Activated naive CD4-positive, alpha-beta T cell treated with anti-CD3 and anti-CD28 coated beads, Interleukin-2, amount 10 ng/mL, durations not matched to agents 7 days and 5 days (primary cell): ENCODE measurements around the gene CEMIP2.

Experiments
- CTCF ChIA-PET: fragments of 350-600 bp; sonication (Branson Sonifier 250); formaldehyde crosslinking; loops from one replicate; lab custom pipeline; 2021; ENCODE audit warnings: antibody characterized with exemption; lab: Charles Lee
- DNase-seq: peaks from one replicate; pipeline ENCODE4 v3.0.0-alpha.2; 2020
- H3K27ac Mint-ChIP-seq: one replicate; pipeline ENCODE4 v1.8.0; 2021; ENCODE audit warnings: mild to moderate bottlenecking, moderate library complexity, mixed read lengths
- H3K27me3 Mint-ChIP-seq: one replicate; pipeline ENCODE4 v1.8.0; 2021; ENCODE audit warnings: mild to moderate bottlenecking, mixed read lengths
- H3K36me3 Mint-ChIP-seq: one replicate; pipeline ENCODE4 v1.8.0; 2021; ENCODE audit warnings: mixed read lengths
- H3K4me1 Mint-ChIP-seq: one replicate; pipeline ENCODE4 v1.8.0; 2021; ENCODE audit warnings: mixed read lengths
- H3K4me3 Mint-ChIP-seq: one replicate; pipeline ENCODE4 v1.8.0; 2021; ENCODE audit warnings: mild to moderate bottlenecking, moderate library complexity, mixed read lengths
- H3K9me3 Mint-ChIP-seq: one replicate; pipeline ENCODE4 v1.8.0; 2021; ENCODE audit warnings: mixed read lengths

CEMIP2 gene

DNA sequence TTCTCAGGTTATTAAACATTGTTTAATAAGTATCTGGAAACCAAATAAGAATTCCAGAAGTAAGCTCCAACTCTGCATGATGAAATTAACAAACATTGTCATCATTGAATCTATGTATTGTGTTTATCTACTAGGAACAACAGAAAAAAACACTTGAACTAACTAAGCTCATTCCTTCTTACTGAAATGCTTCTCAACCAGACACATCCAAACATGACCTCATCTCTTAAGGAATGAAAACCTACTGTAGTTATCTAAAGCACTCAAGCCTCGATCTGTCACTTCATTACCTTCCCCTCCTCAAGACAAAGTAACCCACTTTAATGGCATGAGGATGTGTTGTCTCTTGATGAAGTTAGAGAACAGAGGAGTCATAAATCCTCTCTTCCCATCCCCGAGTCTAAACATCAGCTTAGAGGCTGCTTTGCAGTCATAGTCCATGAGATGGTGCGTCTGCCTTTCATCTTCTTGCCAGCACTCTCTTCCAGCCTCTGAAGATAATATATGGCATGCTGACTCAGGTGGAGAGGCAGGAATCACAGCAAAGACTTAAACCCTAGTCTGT is 86.5 kb downstream of the CEMIP2 start:
- Mint-ChIP-seq H3K27ac (no peak overlapping the region), H3K36me3 (peaks cover 70% of the 10 kb centered on the region)
- CTCF ChIA-PET: interaction anchor here (2.3 kb wide), 1 partner anchor 35 kb away, joined by 8 read pairs; no protein-coding TSS in a partner anchor

DNA sequence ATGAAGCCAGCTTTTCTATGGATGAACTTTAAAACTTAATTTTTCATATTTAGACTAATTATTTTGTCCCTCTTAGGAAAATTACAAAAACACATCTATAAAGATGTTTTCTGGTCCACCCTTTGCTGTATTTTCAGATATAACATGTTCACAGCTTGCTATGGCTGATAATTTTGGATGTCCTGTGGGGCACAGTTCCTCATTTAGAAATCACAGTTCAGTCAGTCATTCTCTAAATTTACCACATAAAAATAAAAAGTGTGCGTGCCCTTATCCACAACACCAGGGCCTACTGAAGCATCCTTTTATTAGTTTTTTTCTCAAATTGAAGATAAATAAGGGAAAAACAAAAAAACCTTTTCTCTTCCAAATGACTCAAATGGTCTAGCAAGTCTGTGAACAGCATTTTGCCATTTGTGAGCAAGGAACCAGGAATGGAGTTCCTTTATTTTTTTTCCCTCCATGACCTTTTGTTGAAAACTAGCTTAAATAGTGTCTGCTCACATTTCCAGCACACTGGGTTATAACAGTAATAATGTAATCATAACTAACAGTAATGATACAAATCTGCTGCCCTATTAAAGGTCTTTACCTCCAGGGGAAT is 87.1 kb downstream of the CEMIP2 start:
- Mint-ChIP-seq H3K36me3 (peaks cover 73% of the 10 kb centered on the region), H3K27me3 (no peaks in the 10 kb centered on the region), H3K9me3 (peaks cover 3% of the 10 kb centered on the region), H3K4me3 (no peak overlapping the region), H3K27ac (no peak overlapping the region), H3K4me1 (peaks cover 50% of the 10 kb centered on the region)
- no peak for DNase-seq
- CTCF ChIA-PET: interaction anchor here (2.3 kb wide), 1 partner anchor 36 kb away, joined by 8 read pairs; no protein-coding TSS in a partner anchor

More for the DNA sequence above, 86.5 kb downstream of the CEMIP2 start:
- Mint-ChIP-seq H3K4me1 (peaks cover 54% of the 10 kb centered on the region), H3K9me3 (peaks cover 3% of the 10 kb centered on the region), H3K27me3 (no peaks in the 10 kb centered on the region), H3K4me3 (no peak overlapping the region)
- DNase-seq: no peak

DNA sequence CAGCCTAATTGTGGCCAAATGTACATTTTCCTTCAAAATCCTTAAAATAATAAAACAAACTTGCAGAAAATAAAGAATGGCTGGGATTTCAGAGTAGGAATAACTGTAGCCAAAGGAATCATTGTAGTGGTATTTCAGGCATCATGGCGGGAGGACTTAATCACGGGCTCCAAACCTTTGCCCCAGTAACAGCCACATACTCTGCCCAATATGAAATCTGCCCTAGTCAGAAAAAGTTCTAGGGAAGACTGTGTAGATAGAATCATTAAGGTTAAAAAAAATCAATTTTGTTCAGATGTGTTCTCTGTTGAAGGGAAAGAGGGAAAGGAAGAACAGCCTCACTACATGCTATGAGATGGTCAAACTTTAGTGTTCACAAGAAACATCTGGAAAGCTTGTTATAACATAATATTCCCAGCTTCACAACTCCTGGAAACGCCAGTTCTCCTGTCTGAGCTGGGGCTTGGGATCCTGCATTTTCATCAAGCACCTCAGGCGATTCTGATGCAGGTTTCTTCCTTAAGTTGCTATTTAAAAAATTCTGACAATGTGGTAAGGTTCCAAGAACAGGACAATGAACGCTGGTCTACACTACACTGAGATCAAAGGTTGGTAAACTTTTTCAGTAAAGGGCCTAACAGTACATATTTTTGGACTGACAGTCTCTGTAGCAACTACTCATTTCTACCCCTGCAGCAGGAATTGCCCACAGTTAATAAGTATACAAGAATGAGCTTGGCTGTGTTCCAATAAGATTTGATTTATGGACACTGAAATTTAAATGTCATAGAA is 87.9 kb downstream of the CEMIP2 start:
- Mint-ChIP-seq H3K27ac (no peak overlapping the region), H3K27me3 (no peaks in the 10 kb centered on the region), H3K9me3 (no peaks in the 10 kb centered on the region), H3K36me3 (peaks cover 66% of the 10 kb centered on the region), H3K4me1 (peaks cover 42% of the 10 kb centered on the region), H3K4me3 (no peak overlapping the region)
- CTCF ChIA-PET: interaction anchor here (2.3 kb wide), 1 partner anchor 36 kb away, joined by 8 read pairs; no protein-coding TSS in a partner anchor
- DNase-seq: no peak

DNA sequence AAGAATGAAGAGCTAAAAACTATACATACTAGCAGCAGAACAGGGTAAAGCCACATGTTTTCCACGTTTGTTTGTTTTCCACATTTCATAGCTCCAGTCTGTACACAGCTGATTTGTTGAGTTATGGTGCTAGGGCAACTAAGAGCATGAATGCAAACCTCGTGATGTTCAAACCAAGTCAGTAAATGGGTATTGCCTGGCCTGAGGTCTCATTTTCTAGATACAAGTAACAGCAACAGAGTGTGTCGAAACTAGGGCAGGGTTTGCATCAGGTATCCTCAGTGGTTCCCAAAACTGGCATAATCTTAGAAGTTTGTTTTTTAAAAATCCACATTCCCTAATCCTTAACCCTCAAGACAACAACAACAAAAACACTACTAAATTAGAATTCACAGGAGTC is 89.3 kb downstream of the CEMIP2 start:
- Mint-ChIP-seq H3K9me3 (no peaks in the 10 kb centered on the region), H3K27me3 (no peaks in the 10 kb centered on the region), H3K4me3 (no peak overlapping the region), H3K36me3 (peaks cover 61% of the 10 kb centered on the region), H3K27ac (no peak overlapping the region), H3K4me1 (peaks cover 28% of the 10 kb centered on the region)
- no peak for DNase-seq
- CTCF ChIA-PET: interaction anchor here (0.8 to 1.0 kb wide), 2 partner anchors 31 to 37 kb away, joined by 3 read pairs; no protein-coding TSS in a partner anchor

DNA sequence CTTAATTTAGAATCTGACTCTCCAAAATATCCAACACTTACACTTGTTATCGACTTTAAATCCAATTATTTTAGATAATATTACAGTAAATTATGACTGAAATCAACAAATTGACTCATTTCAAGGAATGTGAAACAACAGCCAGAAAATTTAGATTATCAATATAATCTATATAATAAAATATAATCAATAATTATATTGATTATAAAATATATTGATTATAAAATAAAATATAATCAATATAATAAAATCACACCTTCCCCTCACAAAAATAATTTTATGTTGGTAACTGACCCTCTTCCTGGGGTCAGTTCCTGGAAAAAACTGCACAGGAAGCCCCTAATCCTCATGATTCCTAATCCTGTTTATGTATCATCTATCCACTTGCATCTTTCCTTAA is 91.1 kb downstream of the CEMIP2 start:
- CTCF ChIA-PET: no interaction called here
- H3K27ac Mint-ChIP-seq: no peak overlapping the region
- DNase-seq: no peak

DNA sequence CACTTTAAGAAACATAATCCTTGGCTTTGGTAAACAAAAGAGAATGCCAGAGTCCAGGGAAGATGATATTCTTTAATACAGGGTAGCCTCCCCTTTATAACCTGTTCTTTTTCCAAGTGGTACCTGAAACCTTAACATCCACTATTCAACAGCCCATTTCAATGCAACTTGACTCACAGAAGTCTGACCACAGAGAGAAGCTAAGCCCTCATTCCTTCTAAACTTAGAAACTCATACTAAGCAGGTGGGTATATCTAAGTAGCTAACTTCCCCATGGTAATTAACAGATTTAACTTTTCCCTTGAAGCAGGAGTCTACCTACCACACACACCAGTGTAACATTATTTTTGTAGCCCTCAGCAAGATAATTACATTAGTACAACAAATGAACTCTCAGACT is 91.9 kb downstream of the CEMIP2 start:
- no peak overlapping the region for H3K4me3 Mint-ChIP-seq
- H3K9me3 Mint-ChIP-seq: no peaks in the 10 kb centered on the region
- no peak for DNase-seq
- H3K27me3 Mint-ChIP-seq: peaks cover 4% of the 10 kb centered on the region
- peaks cover 39% of the 10 kb centered on the region for H3K36me3 Mint-ChIP-seq
- H3K4me1 Mint-ChIP-seq: peaks cover 16% of the 10 kb centered on the region
- H3K27ac Mint-ChIP-seq: no peak overlapping the region
- CTCF ChIA-PET: no interaction called here

More for the DNA sequence above, 91.1 kb downstream of the CEMIP2 start:
- Mint-ChIP-seq H3K9me3 (no peaks in the 10 kb centered on the region), H3K4me1 (peaks cover 21% of the 10 kb centered on the region), H3K27me3 (no peaks in the 10 kb centered on the region), H3K4me3 (no peak overlapping the region), H3K36me3 (peaks cover 46% of the 10 kb centered on the region)

DNA sequence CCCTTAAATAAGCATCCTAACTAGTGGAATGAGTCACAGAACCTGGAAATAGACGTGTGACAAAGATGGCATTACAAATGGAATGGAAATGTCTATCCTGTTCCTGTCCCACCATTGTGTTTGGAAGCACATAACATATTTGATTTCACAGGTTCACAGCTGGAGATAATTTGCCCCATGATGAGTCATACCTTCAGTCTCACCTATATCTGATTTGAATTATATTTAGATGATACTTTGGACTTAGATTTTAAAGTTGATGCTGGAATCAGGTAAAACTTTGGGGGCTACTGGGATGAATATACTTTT is 92.5 kb downstream of the CEMIP2 start:
- CTCF ChIA-PET: interaction anchor here (0.6 kb wide), 1 partner anchor 95 kb away, joined by 3 read pairs; no protein-coding TSS in a partner anchor
- Mint-ChIP-seq H3K27me3 (peaks cover 4% of the 10 kb centered on the region), H3K36me3 (peaks cover 39% of the 10 kb centered on the region), H3K4me3 (no peak overlapping the region), H3K4me1 (peaks cover 16% of the 10 kb centered on the region), H3K9me3 (no peaks in the 10 kb centered on the region), H3K27ac (no peak overlapping the region)
- no peak for DNase-seq

DNA sequence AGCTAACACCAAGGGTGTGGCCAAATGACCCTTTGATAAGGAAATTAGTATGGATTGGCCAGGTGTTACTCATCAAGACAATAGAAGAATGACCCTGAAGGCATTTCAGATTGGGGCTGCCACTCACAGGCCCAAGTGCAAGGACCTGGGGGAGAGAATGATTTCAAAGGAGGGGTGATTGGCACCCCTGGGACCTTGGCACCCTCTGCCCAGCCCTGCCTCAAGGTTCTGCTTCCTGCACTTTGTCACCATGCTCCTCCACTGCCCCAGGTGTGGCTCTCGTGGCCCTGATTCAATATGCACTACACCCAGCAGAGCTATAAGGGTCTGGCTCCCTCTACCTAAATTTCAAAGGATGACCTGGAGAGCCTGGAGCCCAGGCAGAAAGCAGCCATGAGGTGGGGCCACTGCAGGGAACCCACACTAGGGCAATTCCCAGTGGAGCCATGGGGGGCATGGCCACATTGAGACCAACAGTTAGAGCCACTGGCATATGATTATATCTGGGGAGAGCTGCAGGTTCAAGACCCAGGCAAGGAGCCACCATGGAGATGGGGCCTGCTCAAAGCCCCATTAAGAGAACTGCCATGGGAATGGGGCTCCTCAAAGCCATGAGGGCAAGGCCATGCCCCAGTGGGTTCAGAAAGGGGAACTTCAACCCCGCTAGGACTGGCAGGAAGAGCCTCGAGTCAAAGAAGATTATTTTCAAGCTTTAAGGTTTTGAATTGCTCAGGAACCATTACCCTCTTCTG is 93.0 kb downstream of the CEMIP2 start:
- Mint-ChIP-seq H3K4me1 (peaks cover 15% of the 10 kb centered on the region), H3K27ac (no peak overlapping the region), H3K27me3 (peaks cover 6% of the 10 kb centered on the region), H3K9me3 (no peaks in the 10 kb centered on the region), H3K4me3 (no peak overlapping the region), H3K36me3 (peaks cover 38% of the 10 kb centered on the region)
- no peak for DNase-seq
- CTCF ChIA-PET: interaction anchor here (0.6 kb wide), 1 partner anchor 96 kb away, joined by 3 read pairs; no protein-coding TSS in a partner anchor

DNA sequence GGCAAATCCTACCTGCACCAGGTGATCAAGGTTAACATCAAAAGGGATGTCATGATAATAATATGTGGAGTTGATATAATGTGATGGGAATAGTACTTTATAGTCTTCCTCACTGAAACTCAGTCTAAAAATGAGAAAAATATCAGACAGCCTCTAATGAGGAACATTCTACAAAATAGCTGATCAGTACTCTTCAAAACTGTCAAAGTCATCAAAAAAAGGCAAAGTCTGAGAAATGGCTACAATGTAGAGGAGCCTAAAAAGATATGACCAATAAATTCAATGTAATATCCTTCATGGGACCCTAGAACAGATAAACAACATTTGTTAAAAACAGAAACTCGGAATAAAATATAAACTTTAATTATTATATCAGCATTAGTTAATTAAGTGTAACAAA is 95.7 kb downstream of the CEMIP2 start:
- Mint-ChIP-seq H3K27me3 (peaks cover 23% of the 10 kb centered on the region), H3K4me3 (no peak overlapping the region), H3K9me3 (no peaks in the 10 kb centered on the region), H3K27ac (no peak overlapping the region), H3K4me1 (no peaks in the 10 kb centered on the region), H3K36me3 (peaks cover 17% of the 10 kb centered on the region)
- CTCF ChIA-PET: interaction anchor here (0.6 to 1.0 kb wide), 2 partner anchors 25 to 78 kb away, joined by 3 read pairs; no protein-coding TSS in a partner anchor
- no peak for DNase-seq

DNA sequence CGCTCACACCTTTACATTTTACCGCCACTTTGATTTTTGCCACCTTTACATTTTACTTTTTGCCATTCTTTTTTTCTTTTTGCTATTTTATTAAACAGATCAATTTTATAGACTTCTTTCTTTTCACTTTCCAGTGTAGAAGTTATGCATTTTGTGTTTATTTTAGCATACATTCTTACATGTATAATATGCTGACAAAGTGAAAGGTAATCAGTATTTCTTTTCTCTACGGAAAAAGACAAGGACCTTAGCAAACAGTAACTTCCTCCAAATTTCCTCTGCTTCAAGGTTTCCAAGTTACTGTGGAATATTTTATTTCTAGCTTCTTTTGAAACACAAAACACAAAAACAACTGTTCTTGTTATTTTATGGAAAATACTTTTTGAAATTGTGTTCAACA is 97.0 kb downstream of the CEMIP2 start:
- CTCF ChIA-PET: no interaction called here
- no peak for DNase-seq
- Mint-ChIP-seq H3K36me3 (peaks cover 8% of the 10 kb centered on the region), H3K27me3 (peaks cover 23% of the 10 kb centered on the region), H3K9me3 (no peaks in the 10 kb centered on the region), H3K4me3 (no peak overlapping the region), H3K4me1 (no peaks in the 10 kb centered on the region), H3K27ac (no peak overlapping the region)

DNA sequence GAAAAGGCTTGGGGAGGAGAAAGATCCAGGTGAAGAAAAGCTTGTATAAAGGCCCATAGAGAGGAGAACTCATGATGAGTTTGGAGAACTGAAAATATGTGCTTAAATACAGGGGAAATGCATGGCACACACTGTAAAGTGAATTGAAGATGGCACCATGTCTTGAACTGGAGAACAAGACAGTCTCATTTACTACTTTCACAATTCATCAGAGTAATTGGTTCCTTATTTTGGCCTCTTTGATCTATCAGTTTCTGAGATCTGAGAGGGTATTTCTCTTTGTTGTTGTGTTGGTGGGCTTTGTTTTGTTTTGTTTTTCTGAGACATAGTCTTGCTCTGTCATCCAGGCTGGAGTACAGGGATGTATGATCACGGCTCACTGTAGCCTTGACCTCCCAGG is 98.2 kb downstream of the CEMIP2 start:
- no peak for DNase-seq
- H3K27me3 Mint-ChIP-seq: peaks cover 23% of the 10 kb centered on the region
- no peaks in the 10 kb centered on the region for H3K9me3 Mint-ChIP-seq
- H3K4me3 Mint-ChIP-seq: no peak overlapping the region
- no peak overlapping the region for H3K27ac Mint-ChIP-seq
- peaks cover 6% of the 10 kb centered on the region for H3K36me3 Mint-ChIP-seq
- no peaks in the 10 kb centered on the region for H3K4me1 Mint-ChIP-seq
- CTCF ChIA-PET: no interaction called here

DNA sequence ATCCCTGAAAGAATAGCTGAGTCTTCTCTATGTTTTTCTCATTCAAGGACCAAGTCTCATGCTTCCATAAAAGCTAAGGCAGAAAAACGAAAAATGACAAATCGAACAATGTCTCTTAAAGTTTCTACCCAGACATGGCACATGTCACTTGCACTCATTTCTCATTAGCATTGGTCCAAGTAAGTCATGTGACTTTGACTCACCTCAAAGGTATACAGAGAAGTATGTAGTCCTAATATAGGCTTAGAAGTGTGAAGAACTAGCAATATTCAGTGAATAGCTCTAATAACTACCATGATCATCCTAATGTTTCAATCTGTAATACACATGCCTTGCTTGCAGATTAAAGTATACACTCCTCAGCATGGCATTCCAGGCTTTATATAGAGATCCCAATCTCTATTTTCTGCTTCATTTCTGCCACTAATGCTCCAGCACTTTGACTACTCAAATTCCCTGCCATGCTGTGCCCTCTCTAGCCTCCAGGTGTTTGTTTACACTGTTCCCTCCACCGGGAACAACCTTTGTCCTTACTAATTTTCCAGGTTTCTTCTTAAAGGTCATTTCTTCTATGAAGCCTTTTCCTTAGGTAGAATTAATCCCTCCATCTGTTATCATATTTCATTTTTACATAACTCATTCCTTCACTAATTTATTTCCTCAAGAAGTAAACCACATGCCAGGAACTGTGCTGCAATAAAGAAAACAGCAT is 98.9 kb downstream of the CEMIP2 start:
- no peak overlapping the region for H3K4me3 Mint-ChIP-seq

DNA sequence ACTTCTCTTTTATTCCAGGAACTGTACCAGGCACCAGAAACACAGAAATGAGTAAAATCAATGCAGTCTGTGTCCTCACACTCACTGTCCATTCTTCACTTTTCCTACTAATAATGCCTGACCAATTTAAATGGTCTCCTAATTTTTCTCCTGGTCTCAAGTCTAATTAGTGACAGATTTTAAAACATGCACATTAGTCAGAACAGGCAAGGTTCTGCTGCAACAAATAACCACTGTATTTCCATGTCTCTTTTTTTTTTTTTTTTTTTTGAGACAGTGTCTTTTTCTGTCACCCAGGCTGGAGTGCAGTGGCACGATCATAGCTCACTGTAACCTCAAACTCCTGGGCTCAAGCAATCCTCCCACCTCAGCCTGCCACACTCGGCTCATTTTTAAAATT is 99.6 kb downstream of the CEMIP2 start:
- no peaks in the 10 kb centered on the region for H3K36me3 Mint-ChIP-seq
- H3K9me3 Mint-ChIP-seq: no peaks in the 10 kb centered on the region
- no peak overlapping the region for H3K4me3 Mint-ChIP-seq
- DNase-seq: no peak
- H3K27ac Mint-ChIP-seq: no peak overlapping the region
- H3K4me1 Mint-ChIP-seq: peaks cover 8% of the 10 kb centered on the region
- peaks cover 23% of the 10 kb centered on the region for H3K27me3 Mint-ChIP-seq
- CTCF ChIA-PET: no interaction called here

More for the DNA sequence above, 98.9 kb downstream of the CEMIP2 start:
- H3K36me3 Mint-ChIP-seq: peaks cover under 1% of the 10 kb centered on the region
- CTCF ChIA-PET: no interaction called here
- H3K27me3 Mint-ChIP-seq: peaks cover 23% of the 10 kb centered on the region
- no peak overlapping the region for H3K27ac Mint-ChIP-seq
- peaks cover 6% of the 10 kb centered on the region for H3K4me1 Mint-ChIP-seq
- DNase-seq: no peak
- no peaks in the 10 kb centered on the region for H3K9me3 Mint-ChIP-seq
